ENCODE data around the gene GPR15LG.

The GPR15LG gene

GRCh38 chr10:84196083-84196482 is 22.5 kb downstream of the GPR15LG start:
- Histone ChIP-seq H3K9me3 (ENCODE audit: severe bottlenecking) (no peaks in the 10 kb centered on the region), H3K4me1 (ENCODE audit: insufficient read depth, poor library complexity, severe bottlenecking) (no peaks in the 10 kb centered on the region), H3K36me3 (ENCODE audit: low read depth) (no peaks in the 10 kb centered on the region), H3K27me3 (ENCODE audit: insufficient read depth, poor library complexity, severe bottlenecking) (peaks cover 18% of the 10 kb centered on the region), H3K4me3 (ENCODE audit: severe bottlenecking) (no peak overlapping the region), H3K27ac (ENCODE audit: poor library complexity, severe bottlenecking) (no peak overlapping the region)
- TF ChIP-seq CTCF (IDR thresholded peaks at IDR 0.05; ENCODE audit: poor library complexity, severe bottlenecking) = no peak
- DNase-seq (ENCODE audit: low spot score) (no peak), ATAC-seq (ENCODE audit: low read depth) (no peak)

- H3K27me3 ChIP-seq (ENCODE audit: insufficient read depth, poor library complexity, severe bottlenecking) = peaks cover 18% of the 10 kb centered on the region
Measured at GRCh38 chr10:84196941-84197340, 23.3 kb downstream of the GPR15LG start.

GRCh38 chr10:84197643-84198042 is 24.0 kb downstream of the GPR15LG start:
- Histone ChIP-seq H3K9me3 (ENCODE audit: severe bottlenecking) (no peaks in the 10 kb centered on the region), H3K27ac (ENCODE audit: poor library complexity, severe bottlenecking) (no peak overlapping the region), H3K4me1 (ENCODE audit: insufficient read depth, poor library complexity, severe bottlenecking) (no peaks in the 10 kb centered on the region), H3K27me3 (ENCODE audit: insufficient read depth, poor library complexity, severe bottlenecking) (peaks cover 18% of the 10 kb centered on the region), H3K36me3 (ENCODE audit: low read depth) (no peaks in the 10 kb centered on the region), H3K4me3 (ENCODE audit: severe bottlenecking) (no peak overlapping the region)
- ATAC-seq (ENCODE audit: low read depth) = no peak
- no peak for DNase-seq (ENCODE audit: low spot score)
- no peak for TF ChIP-seq CTCF (IDR thresholded peaks at IDR 0.05; ENCODE audit: poor library complexity, severe bottlenecking)

More at GRCh38 chr10:84196941-84197340, 23.3 kb downstream of the GPR15LG start:
- Histone ChIP-seq H3K4me3 (ENCODE audit: severe bottlenecking) (no peak overlapping the region), H3K4me1 (ENCODE audit: insufficient read depth, poor library complexity, severe bottlenecking) (no peaks in the 10 kb centered on the region), H3K27ac (ENCODE audit: poor library complexity, severe bottlenecking) (no peak overlapping the region), H3K9me3 (ENCODE audit: severe bottlenecking) (no peaks in the 10 kb centered on the region), H3K36me3 (ENCODE audit: low read depth) (no peaks in the 10 kb centered on the region)
- TF ChIP-seq CTCF (IDR thresholded peaks at IDR 0.05; ENCODE audit: poor library complexity, severe bottlenecking) = no peak
- DNase-seq (ENCODE audit: low spot score) = no peak
- peak; percentile 17; the same call in 1 of the 3 replicates for ATAC-seq (ENCODE audit: low read depth)

- ATAC-seq (ENCODE audit: low read depth) (no peak), DNase-seq (ENCODE audit: low spot score) (no peak)
- H3K27me3 ChIP-seq (ENCODE audit: insufficient read depth, poor library complexity, severe bottlenecking) = peaks cover 18% of the 10 kb centered on the region
- no peaks in the 10 kb centered on the region for H3K36me3 ChIP-seq (ENCODE audit: low read depth)
- no peak overlapping the region for H3K27ac ChIP-seq (ENCODE audit: poor library complexity, severe bottlenecking)
- H3K9me3 ChIP-seq (ENCODE audit: severe bottlenecking) = no peaks in the 10 kb centered on the region
- no peaks in the 10 kb centered on the region for H3K4me1 ChIP-seq (ENCODE audit: insufficient read depth, poor library complexity, severe bottlenecking)
- TF ChIP-seq CTCF (IDR thresholded peaks at IDR 0.05; ENCODE audit: poor library complexity, severe bottlenecking) = no peak
- no peak overlapping the region for H3K4me3 ChIP-seq (ENCODE audit: severe bottlenecking)
Measured at GRCh38 chr10:84198206-84198915, 24.8 kb downstream of the GPR15LG start.

GRCh38 chr10:84200537-84201243 is 27.1 kb downstream of the GPR15LG start:
- Histone ChIP-seq H3K4me1 (ENCODE audit: insufficient read depth, poor library complexity, severe bottlenecking) (no peaks in the 10 kb centered on the region), H3K4me3 (ENCODE audit: severe bottlenecking) (no peak overlapping the region), H3K27ac (ENCODE audit: poor library complexity, severe bottlenecking) (no peak overlapping the region), H3K27me3 (ENCODE audit: insufficient read depth, poor library complexity, severe bottlenecking) (no peaks in the 10 kb centered on the region), H3K9me3 (ENCODE audit: severe bottlenecking) (no peaks in the 10 kb centered on the region), H3K36me3 (ENCODE audit: low read depth) (no peaks in the 10 kb centered on the region)
- TF ChIP-seq CTCF (IDR thresholded peaks at IDR 0.05; ENCODE audit: poor library complexity, severe bottlenecking) = no peak
- no peak for ATAC-seq (ENCODE audit: low read depth)
- no peak for DNase-seq (ENCODE audit: low spot score)
